GM12865 (cell line): Measurements from ENCODE around the gene BRF1.
A peak's percentile ranks its signal among the peaks of the same experiment; 100 is the strongest.

ENCODE experiments used
- DNase-seq: peaks from one replicate; pipeline ENCODE4 v3.0.0; 2010; ENCODE audit warnings: low read depth
- H3K4me3 ChIP-seq: 2 replicates; pipeline ENCODE4 v1.5.1; 2011; ENCODE audit warnings: mild to moderate bottlenecking, low read depth, low read length, control low read depth
- TF ChIP-seq, protein P1 (sequence below): IDR thresholded peaks from 2 replicates; pipeline ENCODE4 v1.5.1; 2011; ENCODE audit warnings: low read length, control low read depth, low read depth, inconsistent platforms; ENCODE audit not compliant: insufficient read depth; ENCODE audit errors: missing control alignments

Gene BRF1

DNA sequence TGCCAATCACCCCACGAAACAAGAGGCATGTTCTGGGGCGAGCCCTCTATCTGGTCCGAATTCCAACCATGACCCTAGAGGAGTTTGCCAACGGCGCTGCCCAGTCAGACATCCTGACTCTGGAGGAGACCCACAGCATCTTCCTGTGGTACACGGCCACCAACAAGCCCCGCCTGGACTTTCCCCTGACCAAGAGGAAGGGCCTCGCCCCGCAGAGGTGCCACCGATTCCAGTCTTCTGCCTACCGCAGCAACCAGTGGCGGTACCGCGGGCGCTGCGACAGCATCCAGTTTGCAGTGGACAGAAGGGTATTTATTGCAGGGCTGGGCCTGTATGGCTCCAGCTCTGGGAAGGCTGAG, 50.8 kb downstream of the BRF1 start:
- no peak for DNase-seq
- TF ChIP-seq, protein P1, sequence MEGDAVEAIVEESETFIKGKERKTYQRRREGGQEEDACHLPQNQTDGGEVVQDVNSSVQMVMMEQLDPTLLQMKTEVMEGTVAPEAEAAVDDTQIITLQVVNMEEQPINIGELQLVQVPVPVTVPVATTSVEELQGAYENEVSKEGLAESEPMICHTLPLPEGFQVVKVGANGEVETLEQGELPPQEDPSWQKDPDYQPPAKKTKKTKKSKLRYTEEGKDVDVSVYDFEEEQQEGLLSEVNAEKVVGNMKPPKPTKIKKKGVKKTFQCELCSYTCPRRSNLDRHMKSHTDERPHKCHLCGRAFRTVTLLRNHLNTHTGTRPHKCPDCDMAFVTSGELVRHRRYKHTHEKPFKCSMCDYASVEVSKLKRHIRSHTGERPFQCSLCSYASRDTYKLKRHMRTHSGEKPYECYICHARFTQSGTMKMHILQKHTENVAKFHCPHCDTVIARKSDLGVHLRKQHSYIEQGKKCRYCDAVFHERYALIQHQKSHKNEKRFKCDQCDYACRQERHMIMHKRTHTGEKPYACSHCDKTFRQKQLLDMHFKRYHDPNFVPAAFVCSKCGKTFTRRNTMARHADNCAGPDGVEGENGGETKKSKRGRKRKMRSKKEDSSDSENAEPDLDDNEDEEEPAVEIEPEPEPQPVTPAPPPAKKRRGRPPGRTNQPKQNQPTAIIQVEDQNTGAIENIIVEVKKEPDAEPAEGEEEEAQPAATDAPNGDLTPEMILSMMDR, result no peak
- no peak overlapping the region for H3K4me3 ChIP-seq

DNA sequence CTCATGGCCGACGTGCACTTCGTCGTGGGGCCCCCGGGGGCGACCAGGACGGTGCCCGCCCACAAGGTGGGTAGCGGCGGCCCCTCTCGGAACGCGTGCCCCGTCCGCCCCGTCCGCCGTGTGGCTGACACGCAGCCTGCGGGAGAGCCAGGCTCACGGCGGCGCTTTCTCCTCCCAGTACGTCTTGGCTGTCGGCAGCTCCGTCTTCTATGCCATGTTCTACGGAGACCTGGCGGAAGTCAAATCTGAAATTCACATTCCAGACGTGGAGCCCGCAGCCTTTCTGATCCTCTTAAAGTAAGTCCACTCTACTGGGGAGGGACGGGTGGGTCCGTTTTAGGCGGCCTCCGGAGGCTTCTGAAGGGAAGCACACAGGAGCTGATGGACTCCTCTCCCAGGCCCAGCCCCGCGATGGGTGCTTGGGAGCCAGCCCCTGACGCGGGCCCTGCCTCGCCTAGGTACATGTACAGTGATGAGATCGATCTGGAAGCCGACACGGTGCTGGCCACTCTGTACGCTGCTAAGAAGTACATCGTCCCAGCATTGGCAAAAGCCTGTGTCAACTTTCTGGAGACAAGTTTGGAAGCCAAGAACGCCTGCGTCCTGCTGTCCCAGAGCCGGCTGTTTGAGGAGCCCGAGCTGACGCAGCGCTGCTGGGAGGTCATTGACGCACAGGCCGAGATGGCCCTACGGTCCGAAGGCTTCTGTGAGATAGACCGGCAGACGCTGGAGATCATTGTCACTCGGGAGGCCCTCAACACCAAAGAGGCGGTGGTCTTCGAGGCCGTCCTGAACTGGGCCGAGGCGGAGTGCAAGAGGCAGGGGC, 51.4 kb downstream of the BRF1 start:
- H3K4me3 ChIP-seq, result peak overlapping the region; percentile 33
- no peak for DNase-seq
- TF ChIP-seq, protein P1, result no peak

DNA sequence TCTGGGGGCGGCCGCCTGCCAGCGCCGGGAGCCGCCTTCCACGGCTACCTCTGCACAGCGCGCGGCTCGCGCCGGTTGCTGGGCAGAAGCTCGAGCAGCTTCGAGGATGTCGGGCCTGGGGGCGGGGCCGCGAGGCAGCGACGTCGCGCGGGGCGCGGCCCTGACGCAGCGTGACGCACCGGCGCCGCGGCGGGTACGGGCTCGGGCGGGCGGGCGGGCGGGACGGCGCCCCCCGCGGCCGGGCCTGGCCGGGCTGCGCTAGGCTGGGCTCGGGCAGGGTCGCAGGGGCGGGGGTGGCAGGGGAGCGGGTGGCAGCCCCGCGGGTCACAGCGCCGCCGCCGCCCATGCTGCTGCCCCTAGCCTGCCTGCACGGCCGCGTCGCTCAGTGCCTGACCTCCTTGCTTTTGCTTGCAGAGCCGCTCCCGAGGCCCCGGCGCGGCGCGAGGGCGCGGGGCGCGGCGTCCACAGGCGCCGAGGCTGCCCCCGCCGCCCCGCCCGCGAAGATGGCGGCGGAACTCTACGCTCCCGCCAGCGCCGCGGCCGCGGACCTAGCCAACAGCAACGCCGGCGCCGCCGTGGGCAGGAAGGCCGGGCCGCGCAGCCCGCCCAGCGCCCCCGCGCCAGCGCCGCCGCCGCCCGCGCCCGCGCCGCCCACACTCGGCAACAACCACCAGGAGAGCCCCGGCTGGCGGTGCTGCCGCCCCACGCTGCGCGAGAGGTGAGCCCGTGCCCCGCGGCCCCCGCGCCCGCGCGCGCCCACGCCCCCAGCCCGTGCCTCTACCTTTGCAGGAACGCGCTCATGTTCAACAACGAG, 52.2 kb downstream of the BRF1 start, which contains the start of gene BTBD6:
Gene BTBD6, plus strand, starts transcription at position 166 of the 814 bp plus-strand sequence. Its CDS starts 179 bp downstream, at position 345.
- DNase-seq, result peak; percentile 93
- H3K4me3 ChIP-seq, result peak within 1 kb of the TSS; percentile 68
- TF ChIP-seq, protein P1, result peak; percentile 17

DNA sequence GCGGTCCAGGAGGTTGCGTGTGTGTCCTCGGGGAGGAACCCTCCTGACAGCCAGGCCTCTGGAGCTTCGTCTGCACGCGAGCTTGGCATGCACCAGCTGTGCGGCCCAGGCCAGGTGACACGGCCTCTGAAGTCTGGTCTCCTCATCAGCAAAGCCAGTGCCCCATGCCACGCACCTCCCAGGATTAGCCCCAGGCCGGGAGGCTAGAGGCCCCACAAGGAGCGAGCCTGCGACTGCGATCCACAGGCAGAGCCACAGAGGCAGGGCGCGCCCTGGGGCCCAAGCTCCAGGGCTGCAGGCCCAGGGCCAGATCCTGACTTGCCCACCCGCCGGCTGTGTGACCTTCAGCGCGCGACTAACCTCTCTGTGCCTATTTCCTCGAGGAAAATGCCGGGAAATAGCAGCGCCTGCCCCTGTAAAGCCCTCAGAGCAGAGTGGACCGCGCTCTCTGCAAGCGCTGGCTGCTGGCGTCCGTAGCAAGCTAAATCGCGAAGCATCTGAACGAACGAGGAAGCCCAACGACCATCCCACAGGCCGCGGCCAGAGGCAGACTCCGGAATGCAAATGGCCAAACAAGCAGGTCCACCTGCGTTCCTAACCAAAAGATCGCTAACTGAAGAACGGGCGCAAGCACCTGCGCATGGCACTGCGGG, 53.0 kb downstream of the BRF1 start:
- peak overlapping the region; percentile 68 for H3K4me3 ChIP-seq
- DNase-seq, result no peak
- TF ChIP-seq, protein P1, result no peak

DNA sequence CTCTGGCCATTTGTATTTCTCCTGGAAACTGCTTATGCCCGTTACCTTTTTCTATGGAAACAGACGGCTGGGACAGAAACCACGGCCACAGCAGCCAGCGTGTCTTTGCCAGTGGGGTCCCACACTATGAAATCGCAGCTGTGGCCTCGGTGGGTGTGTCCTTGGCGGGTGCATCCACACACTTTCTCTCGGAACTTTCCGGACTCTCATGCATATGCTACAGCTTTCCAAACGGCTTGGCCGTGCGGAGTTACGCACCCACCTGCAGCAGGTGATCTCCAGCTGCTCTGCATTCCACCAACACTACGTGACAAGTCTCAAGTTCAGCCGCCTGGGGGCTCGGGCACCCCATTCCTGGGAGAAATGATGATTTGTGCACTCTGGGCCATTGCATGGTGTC, 53.8 kb downstream of the BRF1 start:
- no peak for DNase-seq
- H3K4me3 ChIP-seq, result no peak overlapping the region
- TF ChIP-seq, protein P1, result no peak

DNA sequence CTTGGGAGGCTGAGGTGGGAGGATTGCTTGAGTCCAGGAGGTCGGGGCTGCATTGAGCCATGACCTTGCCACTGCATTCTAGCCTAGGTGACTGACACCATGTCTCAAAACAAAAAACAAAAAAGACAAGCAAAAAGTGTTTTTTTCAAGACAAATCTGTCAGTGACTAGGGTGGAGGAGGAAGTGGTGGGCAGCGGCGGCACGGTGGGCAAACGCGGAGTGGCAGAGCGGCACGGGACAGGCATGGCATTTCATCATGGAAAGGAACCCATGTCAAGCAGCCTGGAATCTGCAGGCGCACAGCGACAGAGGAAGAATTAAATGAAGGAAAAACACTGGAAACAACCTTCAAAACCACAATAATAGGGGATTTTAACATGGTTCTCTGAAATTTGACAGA, 56.5 kb downstream of the BRF1 start:
- TF ChIP-seq, protein P1, result no peak
- no peak for DNase-seq
- H3K4me3 ChIP-seq, result no peak overlapping the region
